Subcutaneous adipose tissue (tissue), 4 donors: Measurements from ENCODE around the gene H6PD. TPM values are rescaled to one million over a fixed set of nuclear protein-coding genes. Genes with fewer than 3 reads are reported as not detected.

Experiments
- total RNA-seq, 4 donors: library from RNA; depleted of rRNA; stranded (reverse); fragments of >200 nt; gene quantifications; one replicate each; pipeline ENCODE4 v1.1.0, GENCODE V29; 2016
- TF ChIP-seq, protein P1 (sequence below): fragments of 450-650 bp; IDR thresholded peaks from one replicate; pipeline ENCODE4 v1.5.1; 2016; ENCODE audit warnings: low read depth, mild to moderate bottlenecking, control low read depth, antibody characterized with exemption, moderate library complexity

The H6PD gene
- total RNA-seq, 4 donors from 2014 or later = 46.7 to 105 (median 59.9) TPM

DNA sequence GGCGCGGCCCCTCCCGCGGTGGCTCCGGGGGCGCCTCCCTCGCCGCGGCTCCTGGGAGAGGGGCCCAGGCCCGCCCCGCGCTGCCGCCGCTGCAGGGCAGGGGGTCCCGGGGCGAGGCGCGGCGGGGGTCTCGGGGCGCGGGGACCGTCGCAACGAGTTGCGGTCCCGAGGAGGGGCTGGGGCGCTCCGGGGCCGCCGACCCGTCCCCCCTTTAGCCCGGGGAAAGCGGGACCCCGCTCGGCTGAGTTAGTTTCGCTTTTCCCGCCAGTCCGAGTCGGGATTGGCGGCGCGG, 58.6 kb downstream of the H6PD start:
- TF ChIP-seq, protein P1, sequence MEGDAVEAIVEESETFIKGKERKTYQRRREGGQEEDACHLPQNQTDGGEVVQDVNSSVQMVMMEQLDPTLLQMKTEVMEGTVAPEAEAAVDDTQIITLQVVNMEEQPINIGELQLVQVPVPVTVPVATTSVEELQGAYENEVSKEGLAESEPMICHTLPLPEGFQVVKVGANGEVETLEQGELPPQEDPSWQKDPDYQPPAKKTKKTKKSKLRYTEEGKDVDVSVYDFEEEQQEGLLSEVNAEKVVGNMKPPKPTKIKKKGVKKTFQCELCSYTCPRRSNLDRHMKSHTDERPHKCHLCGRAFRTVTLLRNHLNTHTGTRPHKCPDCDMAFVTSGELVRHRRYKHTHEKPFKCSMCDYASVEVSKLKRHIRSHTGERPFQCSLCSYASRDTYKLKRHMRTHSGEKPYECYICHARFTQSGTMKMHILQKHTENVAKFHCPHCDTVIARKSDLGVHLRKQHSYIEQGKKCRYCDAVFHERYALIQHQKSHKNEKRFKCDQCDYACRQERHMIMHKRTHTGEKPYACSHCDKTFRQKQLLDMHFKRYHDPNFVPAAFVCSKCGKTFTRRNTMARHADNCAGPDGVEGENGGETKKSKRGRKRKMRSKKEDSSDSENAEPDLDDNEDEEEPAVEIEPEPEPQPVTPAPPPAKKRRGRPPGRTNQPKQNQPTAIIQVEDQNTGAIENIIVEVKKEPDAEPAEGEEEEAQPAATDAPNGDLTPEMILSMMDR = no peak

DNA sequence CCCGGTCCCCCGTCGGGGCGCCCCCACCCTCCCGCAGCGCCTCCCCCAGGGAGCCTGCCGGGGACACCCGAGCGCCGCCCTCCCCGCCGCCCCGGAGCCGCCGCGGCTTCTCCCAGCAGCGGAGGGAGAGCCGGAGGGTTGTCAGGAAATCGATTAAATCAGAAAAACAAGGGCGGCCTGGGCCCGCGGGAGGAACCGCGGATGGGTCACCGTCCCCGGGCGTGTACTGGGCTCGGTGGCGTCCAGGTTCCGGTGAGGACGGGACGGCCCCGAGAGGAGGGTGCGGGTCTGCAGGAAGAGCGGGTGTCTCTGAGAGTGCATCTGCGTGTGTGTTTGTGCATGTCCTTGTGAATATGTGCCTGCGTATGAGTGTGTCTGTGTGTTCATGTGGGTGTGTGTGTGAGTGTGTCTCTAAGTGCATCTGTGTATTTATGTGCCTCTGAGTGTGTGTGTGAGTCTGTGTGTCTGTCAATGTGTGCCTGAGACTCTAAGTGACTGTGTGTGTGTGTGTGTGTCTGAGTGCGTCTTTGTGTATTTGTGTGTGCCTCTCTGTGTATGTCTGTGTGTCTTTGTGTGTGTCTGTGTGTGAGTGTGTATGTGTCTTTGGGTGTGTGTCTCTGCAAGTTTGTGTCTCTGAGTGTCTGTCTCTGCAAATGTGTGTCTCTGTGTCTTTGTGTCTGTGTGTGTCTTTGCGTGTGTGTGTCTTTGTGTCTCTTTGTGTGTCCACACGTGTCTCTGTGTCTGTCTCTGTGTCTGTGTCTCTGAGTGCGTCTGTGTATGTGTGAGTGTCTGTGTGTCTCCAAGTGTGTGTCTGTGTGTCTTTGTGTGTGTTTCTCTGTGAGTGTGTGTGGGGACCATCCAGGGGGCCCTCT, 59.2 kb downstream of the H6PD start:
- TF ChIP-seq, protein P1 = no peak

DNA sequence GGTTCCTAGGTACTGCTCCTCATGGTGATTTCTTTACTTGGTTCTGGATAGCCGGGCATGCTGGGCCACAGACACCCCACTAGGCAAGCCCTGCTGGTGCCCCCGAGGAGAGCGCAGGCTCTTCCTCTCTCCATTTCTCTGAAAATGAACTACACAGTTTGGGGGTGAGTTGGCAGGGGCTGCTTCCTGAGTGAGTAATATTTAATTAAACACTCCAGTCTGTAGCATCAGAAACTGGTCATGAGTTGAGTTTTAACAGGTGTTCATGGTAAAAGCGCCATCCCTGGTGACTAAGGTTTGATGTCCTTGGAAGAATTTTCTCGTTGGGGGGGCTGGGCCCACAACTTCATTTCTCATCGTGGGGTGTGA, 59.8 kb downstream of the H6PD start:
- TF ChIP-seq, protein P1 = no peak

DNA sequence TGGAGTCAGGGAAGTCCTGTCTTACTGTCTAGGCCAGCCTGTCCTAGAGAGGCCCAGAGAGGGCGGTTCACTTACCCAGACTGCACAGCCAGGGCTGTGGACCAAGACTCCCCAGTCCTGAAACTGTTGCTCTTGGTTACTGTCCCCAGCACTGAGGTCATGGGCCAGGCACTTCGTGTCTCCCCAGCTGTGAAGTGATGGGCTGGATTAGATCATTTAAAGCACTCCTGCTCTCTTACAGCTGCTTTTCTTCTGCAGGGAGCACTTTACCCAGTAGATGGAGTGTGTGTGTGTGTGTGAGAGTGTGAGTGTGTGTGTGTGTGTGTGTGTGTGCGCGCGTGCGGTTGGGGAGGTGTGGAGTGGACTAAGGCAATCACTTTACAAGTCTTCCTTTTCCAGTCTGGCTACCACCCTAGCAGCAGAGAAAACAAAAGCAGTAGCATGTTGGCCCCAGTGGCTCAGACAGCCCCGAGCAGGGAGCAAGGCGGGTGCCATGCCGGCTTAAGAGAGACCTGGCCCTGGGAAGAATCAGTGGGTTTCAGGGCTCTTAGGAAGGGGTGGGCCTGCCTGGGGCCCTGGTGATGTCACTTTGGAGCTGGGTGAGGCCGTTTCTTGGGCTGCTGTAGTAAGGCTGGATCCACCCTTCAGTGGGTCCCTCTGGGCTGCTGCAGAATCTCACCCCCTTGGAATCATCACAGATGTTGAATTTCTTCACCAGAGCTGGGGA, 60.5 kb downstream of the H6PD start:
- TF ChIP-seq, protein P1 = no peak

DNA sequence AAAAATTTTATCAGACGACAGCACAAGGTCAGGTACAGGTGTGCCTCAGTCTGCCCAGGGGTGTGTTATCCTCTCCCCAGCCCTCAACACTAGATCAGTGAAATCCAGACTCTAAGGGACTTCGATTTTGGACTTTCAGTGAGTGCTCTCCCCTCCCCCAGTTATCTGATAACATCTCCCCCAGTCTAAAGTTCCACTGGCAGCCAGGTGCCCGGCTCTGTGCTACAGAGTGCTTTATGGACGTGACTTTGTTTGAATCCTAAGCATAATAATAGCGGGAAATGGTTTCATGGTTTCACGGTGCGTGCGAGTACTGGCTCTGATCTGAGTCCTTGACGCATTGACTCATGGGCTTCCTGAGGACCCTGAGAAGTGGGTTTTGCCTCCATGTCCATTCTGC, 61.3 kb downstream of the H6PD start:
- TF ChIP-seq, protein P1 = no peak

DNA sequence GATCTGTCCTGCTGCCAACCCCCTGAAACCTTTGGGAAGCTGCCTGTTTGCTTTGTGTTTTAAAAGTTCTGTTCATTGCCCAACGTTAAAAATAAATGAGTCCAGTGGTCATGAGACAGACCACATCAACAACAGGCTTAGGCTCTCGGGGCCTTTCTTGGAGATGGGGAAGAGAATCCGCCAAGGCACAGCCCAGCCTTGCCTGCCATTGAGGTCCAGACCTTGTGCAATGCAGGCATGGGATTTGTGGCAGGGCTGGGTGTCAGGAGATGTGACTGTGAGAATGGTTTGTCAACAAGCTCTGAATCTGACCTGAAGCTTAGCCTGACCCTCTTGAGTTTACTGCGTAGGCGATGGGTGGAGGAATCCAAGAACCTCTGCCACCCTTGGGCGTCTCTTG, 62.3 kb downstream of the H6PD start:
- TF ChIP-seq, protein P1 = no peak

DNA sequence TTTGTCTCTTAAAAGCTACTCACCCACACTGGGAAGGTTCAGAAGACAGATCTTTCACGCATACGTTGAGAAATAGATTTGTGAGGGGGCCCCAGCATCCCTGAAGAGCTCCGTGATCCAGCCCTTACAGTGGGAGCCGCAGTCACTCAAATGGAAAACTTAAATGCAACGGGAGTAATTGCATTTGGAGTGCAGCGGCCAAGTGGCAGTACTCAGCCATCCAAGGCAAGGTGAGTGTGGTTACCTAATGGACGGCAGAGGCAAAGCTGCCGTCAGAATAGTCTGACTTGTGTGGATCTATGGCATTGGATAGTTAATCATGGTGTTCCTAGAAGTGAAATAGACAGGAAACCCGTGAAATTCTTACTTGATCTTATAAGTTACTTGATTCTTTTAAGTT, 63.3 kb downstream of the H6PD start:
- TF ChIP-seq, protein P1 = no peak
